ENCODE results near the gene C19orf33.
A peak's percentile ranks its signal among the peaks of the same experiment; 100 is the strongest.
"Not testable (repeated sequence)": the region's sequence is repeated elsewhere in the genome, so short reads cannot be mapped to it uniquely, and the experiment has no call there.

C19orf33 gene

DNA sequence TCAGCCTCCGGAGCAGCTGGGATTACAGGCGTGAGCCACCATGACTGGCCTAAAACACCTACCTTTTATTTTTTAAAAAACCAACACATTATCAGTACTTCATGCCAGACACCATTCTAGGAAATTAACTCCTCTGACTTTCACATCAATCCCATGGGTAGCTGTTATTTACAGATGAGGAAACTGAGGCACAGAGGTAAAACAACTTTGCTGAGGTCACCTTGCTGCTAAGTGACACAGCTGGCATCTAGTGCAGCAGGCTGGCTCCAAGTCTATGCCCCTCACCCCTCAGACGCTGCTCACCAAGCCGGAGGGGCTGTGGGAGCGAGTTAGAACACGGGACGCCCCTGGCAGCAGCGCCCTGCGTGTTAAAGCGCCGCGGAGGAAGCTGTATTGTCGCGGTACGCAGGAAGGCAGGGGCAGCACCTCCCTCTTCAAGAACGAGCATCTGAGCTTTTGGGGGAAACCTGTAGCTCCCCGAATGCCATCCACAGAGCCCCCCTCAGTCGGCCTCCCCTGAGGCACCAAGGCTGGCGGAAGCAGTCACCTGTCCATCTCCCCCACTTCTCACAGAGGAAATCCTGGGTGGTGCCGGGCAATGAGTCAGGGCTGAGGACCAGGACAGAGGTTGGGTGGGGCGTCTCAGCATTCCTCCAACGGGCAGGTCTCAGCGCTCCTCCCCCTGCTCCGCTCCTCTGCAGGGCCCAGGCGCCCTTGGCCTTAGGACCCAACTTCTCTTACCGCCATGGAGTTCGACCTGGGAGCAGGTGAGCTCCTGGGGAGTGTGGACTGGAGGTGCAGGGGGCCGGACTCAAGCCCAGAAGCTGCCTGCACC lies at the start of gene C19orf33:
Gene C19orf33, plus strand, starts transcription at position 735 of the 835 bp plus-strand sequence. Its CDS starts 11 bp downstream, at position 746.
- H3K4me3 Mint-ChIP-seq: no peak within 1 kb of the TSS
- intact Hi-C loops (cut with micrococcal nuclease): no loop called here
- H3K27ac Mint-ChIP-seq: no peak within 1 kb of the TSS
- H3K4me1 Mint-ChIP-seq (ENCODE audit: low read depth): peaks cover 51% of the 10 kb centered on the region
- H3K36me3 Mint-ChIP-seq (ENCODE audit: low read depth): peaks cover 67% of the 10 kb centered on the region
- no peaks in the 10 kb centered on the region for H3K27me3 Mint-ChIP-seq
- no peaks in the 10 kb centered on the region for H3K9me3 Mint-ChIP-seq

GRCh38 chr19:38255383-38256014 lies 48.6 kb upstream of the C19orf33 start:
- intact Hi-C loops (cut with micrococcal nuclease): loop anchor here (1.0 kb wide), 1 partner anchor 9 kb away; the partner anchor contains the start of gene SPINT2
- Mint-ChIP-seq H3K4me1 (ENCODE audit: low read depth) (peaks cover 58% of the 10 kb centered on the region), H3K9me3 (no peaks in the 10 kb centered on the region), H3K4me3 (peak overlapping the region; percentile 85), H3K27ac (peak overlapping the region; percentile 84), H3K36me3 (ENCODE audit: low read depth) (peaks cover 36% of the 10 kb centered on the region), H3K27me3 (peaks cover 65% of the 10 kb centered on the region)

- H3K4me3 Mint-ChIP-seq, H3K9me3 Mint-ChIP-seq: not testable (repeated sequence)
- Mint-ChIP-seq H3K27me3 (peaks cover 12% of the 10 kb centered on the region), H3K36me3 (ENCODE audit: low read depth) (peaks cover 25% of the 10 kb centered on the region), H3K27ac (peak overlapping the region; percentile 98), H3K4me1 (ENCODE audit: low read depth) (peaks cover 37% of the 10 kb centered on the region)
- intact Hi-C loops (cut with micrococcal nuclease): loop anchor here (5.0 kb wide), 1 partner anchor 55 kb away; the partner anchor contains the start of genes KCNK6 and YIF1B
These were observed 42.1 kb upstream of the C19orf33 start for GRCh38 chr19:38261942-38262341.

DNA sequence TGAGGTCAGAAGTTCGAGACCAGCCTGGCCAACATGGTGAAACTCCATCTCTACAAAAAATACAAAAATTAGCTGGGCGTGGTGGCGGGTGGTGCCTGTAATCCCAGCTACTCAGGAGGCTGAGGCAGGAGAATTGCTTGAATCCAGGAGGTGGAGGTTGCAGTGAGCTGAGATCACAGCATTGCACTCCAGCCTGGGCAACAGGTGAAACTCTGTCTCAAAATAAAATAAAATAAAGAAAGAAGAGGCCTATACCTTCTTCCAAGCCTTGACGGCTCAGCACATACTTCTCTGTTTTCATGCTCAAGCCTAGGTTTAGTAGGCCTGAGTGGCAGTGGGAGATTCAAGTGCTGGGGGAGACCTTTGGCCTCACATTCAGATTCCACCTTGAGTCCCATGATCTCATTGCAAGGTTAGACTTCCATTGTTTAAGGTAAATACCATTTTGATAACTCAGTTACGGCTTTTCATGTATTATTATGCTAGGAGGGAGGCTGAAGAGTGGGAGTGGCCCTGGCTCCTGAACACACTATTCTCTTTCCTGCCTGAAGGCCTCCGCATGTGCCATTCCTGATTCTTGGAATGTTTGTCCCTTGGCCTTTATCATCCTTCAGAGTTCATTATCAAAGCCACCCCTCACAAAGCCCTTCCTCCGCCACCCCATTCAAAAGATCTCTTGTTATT lies 41.3 kb upstream of the C19orf33 start:
- Mint-ChIP-seq H3K27me3 (peaks cover 6% of the 10 kb centered on the region), H3K4me1 (ENCODE audit: low read depth) (peaks cover 43% of the 10 kb centered on the region), H3K27ac (peak overlapping the region; percentile 98), H3K9me3 (no peaks in the 10 kb centered on the region), H3K4me3 (peak overlapping the region; percentile 10), H3K36me3 (ENCODE audit: low read depth) (peaks cover 33% of the 10 kb centered on the region)
- intact Hi-C loops (cut with micrococcal nuclease): loop anchor here (5.0 kb wide), 1 partner anchor 55 kb away; the partner anchor contains the start of genes KCNK6 and YIF1B

- Mint-ChIP-seq H3K4me1 (ENCODE audit: low read depth) (peaks cover 54% of the 10 kb centered on the region), H3K27ac (peak overlapping the region; percentile 98), H3K4me3 (peak overlapping the region; percentile 99), H3K36me3 (ENCODE audit: low read depth) (peaks cover 43% of the 10 kb centered on the region), H3K9me3 (no peaks in the 10 kb centered on the region), H3K27me3 (no peaks in the 10 kb centered on the region)
- intact Hi-C loops (cut with micrococcal nuclease): loop anchor here (1.0 to 5.0 kb wide), 2 partner anchors 8 to 53 kb away; partner anchors contain the start of genes KCNK6, PPP1R14A and YIF1B
These were observed 40.2 kb upstream of the C19orf33 start for GRCh38 chr19:38263689-38264485.

DNA sequence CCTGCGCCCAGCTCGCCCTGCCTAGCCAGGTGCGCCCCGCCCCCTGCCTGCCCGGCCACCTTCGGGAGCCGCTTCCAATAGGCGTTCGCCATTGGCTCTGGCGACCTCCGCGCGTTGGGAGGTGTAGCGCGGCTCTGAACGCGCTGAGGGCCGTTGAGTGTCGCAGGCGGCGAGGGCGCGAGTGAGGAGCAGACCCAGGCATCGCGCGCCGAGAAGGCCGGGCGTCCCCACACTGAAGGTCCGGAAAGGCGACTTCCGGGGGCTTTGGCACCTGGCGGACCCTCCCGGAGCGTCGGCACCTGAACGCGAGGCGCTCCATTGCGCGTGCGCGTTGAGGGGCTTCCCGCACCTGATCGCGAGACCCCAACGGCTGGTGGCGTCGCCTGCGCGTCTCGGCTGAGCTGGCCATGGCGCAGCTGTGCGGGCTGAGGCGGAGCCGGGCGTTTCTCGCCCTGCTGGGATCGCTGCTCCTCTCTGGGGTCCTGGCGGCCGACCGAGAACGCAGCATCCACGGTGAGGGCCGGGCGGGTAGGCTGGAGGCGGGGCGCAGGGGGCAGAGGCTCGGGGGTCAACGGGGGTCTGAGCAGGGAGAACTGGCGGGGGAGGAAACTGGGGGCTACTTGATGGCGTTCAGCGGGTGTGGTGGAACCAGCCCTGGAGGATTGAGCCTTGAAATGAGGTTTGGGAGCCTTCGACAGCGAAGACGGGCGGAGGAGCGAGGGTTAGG lies 39.4 kb upstream of the C19orf33 start, which contains the start of gene SPINT2:
Gene SPINT2, plus strand, starts transcription at position 88 of the 727 bp plus-strand sequence. Its CDS starts 320 bp downstream, at position 408.
- H3K36me3 Mint-ChIP-seq (ENCODE audit: low read depth): peaks cover 51% of the 10 kb centered on the region
- H3K4me1 Mint-ChIP-seq (ENCODE audit: low read depth): peaks cover 61% of the 10 kb centered on the region
- peak within 1 kb of the TSS; percentile 99 for H3K4me3 Mint-ChIP-seq
- H3K27me3 Mint-ChIP-seq: no peaks in the 10 kb centered on the region
- intact Hi-C loops (cut with micrococcal nuclease): loop anchor here (1.0 to 5.0 kb wide), 2 partner anchors 8 to 53 kb away; partner anchors contain the start of genes KCNK6, PPP1R14A and YIF1B
- peak within 1 kb of the TSS; percentile 98 for H3K27ac Mint-ChIP-seq
- no peaks in the 10 kb centered on the region for H3K9me3 Mint-ChIP-seq

DNA sequence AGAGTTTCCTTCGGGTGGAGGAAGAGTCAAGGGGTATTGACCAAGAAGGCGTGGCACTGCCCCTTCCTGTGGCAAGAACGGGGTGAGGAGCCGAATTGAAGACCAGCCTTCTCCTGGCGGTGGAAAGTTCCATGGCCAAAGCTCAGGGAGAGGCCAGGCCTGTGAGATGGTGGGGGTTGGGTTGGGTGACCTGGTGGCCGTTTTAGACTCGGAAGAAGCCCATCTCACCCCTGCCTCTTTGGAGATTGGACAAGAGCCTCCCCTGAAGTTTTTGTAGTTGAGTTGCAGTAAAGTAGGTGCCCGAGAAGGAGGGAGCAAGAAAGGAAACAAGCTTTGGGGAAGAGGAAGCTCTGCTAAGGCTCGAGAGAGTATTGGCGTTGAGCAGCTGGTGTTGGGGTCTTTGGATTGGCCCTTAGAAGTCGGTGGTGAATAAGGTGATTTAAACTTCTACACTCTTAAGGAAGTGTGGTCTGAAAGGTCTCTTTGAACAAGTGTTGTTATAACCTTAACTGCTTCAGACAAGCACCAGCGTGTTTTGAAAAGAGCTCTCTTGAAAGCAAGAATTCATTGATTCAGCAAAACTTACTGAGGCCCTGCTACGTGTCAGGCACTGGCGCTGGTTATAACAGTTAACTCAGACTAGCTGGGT lies 38.7 kb upstream of the C19orf33 start:
- intact Hi-C loops (cut with micrococcal nuclease): no loop called here
- Mint-ChIP-seq H3K27me3 (no peaks in the 10 kb centered on the region), H3K9me3 (no peaks in the 10 kb centered on the region), H3K36me3 (ENCODE audit: low read depth) (peaks cover 58% of the 10 kb centered on the region), H3K27ac (peak overlapping the region; percentile 98), H3K4me3 (peak overlapping the region; percentile 99), H3K4me1 (ENCODE audit: low read depth) (peaks cover 67% of the 10 kb centered on the region)

DNA sequence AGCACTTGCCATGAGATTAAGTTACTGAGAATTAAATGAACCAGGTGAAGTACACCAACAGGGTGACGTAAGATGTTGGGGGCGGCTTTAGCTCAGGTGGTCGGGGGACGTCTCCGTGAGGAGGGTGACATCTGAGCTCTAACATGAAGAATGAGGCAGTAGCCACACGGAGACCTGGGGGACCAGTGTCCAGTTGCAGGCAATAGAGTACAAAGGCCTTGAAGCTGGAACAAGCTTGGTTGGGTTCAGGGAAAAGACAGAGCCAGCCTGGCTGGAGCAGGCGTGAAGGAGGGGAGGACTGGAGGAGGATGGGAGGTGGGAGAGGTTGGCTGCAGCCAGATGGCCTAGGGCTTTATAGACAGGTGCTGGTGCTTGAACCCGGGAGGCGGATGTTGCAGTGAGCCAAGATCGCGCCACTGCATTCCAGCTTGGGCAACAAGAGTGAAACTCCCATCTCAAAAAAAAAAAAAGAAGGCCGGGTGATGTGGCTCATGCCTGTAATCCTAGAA lies 38.1 kb upstream of the C19orf33 start:
- H3K27ac Mint-ChIP-seq: peak overlapping the region; percentile 98
- no peaks in the 10 kb centered on the region for H3K9me3 Mint-ChIP-seq
- intact Hi-C loops (cut with micrococcal nuclease): no loop called here
- peak overlapping the region; percentile 99 for H3K4me3 Mint-ChIP-seq
- H3K36me3 Mint-ChIP-seq (ENCODE audit: low read depth): peaks cover 64% of the 10 kb centered on the region
- H3K4me1 Mint-ChIP-seq (ENCODE audit: low read depth): peaks cover 74% of the 10 kb centered on the region
- H3K27me3 Mint-ChIP-seq: no peaks in the 10 kb centered on the region

DNA sequence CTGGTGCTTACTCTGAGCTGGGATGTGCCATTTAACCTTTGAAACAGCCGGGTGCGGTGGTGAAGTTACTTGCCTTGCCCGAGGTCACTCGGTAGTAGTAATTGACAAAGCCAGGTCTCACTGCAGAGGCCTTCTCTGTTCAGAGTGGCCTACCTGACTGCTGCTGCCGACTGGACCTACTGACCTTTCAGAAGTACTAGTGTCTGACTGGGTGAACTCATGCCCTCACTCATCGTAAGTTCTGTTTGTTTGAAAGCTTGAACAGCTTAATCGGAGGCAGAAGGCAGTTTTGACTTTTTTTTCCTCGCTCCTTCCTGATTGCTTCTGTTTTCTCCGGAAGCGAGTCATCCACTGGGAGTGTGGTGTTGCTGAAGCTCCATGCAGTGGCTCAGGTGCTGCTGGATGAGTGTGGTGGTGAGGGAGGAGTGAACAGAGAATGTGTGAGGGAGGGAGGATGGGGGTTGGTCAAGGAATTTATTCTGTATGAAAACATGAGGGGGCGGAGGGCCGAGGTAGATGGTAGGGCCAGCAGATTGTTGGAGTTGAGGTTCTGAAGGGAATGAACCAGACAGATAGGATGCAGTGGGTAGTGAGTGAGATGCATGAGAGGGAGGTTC lies 37.0 kb upstream of the C19orf33 start:
- intact Hi-C loops (cut with micrococcal nuclease): no loop called here
- peaks cover 80% of the 10 kb centered on the region for H3K4me1 Mint-ChIP-seq (ENCODE audit: low read depth)
- H3K27ac Mint-ChIP-seq: peak overlapping the region; percentile 98
- H3K4me3 Mint-ChIP-seq: peak overlapping the region; percentile 99
- no peaks in the 10 kb centered on the region for H3K9me3 Mint-ChIP-seq
- no peaks in the 10 kb centered on the region for H3K27me3 Mint-ChIP-seq
- H3K36me3 Mint-ChIP-seq (ENCODE audit: low read depth): peaks cover 75% of the 10 kb centered on the region

GRCh38 chr19:38267761-38268483 lies 36.1 kb upstream of the C19orf33 start:
- H3K4me3 Mint-ChIP-seq: peak overlapping the region; percentile 99
- intact Hi-C loops (cut with micrococcal nuclease): no loop called here
- peak overlapping the region; percentile 98 for H3K27ac Mint-ChIP-seq

GRCh38 chr19:38268539-38268938 lies 35.5 kb upstream of the C19orf33 start:
- peaks cover 86% of the 10 kb centered on the region for H3K36me3 Mint-ChIP-seq (ENCODE audit: low read depth)
- H3K4me3 Mint-ChIP-seq: peak overlapping the region; percentile 99
- no peaks in the 10 kb centered on the region for H3K27me3 Mint-ChIP-seq
- peaks cover 81% of the 10 kb centered on the region for H3K4me1 Mint-ChIP-seq (ENCODE audit: low read depth)
- H3K27ac Mint-ChIP-seq: peak overlapping the region; percentile 98
- intact Hi-C loops (cut with micrococcal nuclease): no loop called here
- no peaks in the 10 kb centered on the region for H3K9me3 Mint-ChIP-seq

More at GRCh38 chr19:38267761-38268483, 36.1 kb upstream of the C19orf33 start:
- Mint-ChIP-seq H3K9me3 (no peaks in the 10 kb centered on the region), H3K4me1 (ENCODE audit: low read depth) (peaks cover 82% of the 10 kb centered on the region), H3K36me3 (ENCODE audit: low read depth) (peaks cover 82% of the 10 kb centered on the region), H3K27me3 (no peaks in the 10 kb centered on the region)
